A673 (cell line): ENCODE measurements around the gene ZHX3. TPM values are rescaled to one million over a fixed set of nuclear protein-coding genes. Genes with fewer than 3 reads are reported as not detected.

Experiments
- Bru-seq: library from RNA; stranded (reverse); fragments of 400-500 nt; gene quantifications from one replicate; lab custom pipeline; 2021; lab: Mats Ljungman, UMichigan
- BruChase-seq, 2 experiments: library from RNA; stranded (reverse); fragments of 400-500 nt; gene quantifications; one replicate each; lab custom pipeline; 2021; lab: Mats Ljungman, UMichigan
- BruUV-seq: library from RNA; stranded (reverse); fragments of 400-500 nt; replicated peaks from 2 replicates; lab custom pipeline; 2021; lab: Mats Ljungman, UMichigan
- CTCF ChIA-PET: fragments of 300-600 bp; sonication (Branson Sonifier 250); formaldehyde crosslinking; loops from one replicate; lab custom pipeline; 2022; ENCODE audit warnings: antibody characterized with exemption; lab: Charles Lee
- POLR2A ChIA-PET: fragments of 300-600 bp; sonication (Branson Sonifier 250); formaldehyde crosslinking; loops from one replicate; lab custom pipeline; 2022; ENCODE audit warnings: antibody characterized with exemption; ENCODE audit not compliant: low non-redundant PET; lab: Charles Lee
- DNase-seq: peaks from one replicate; pipeline ENCODE4 v3.0.0-alpha.2; 2015; ENCODE audit warnings: low spot score
- H3K27ac ChIP-seq: fragments of 200-600 bp; sonication (generic); 2 replicates; pipeline ENCODE4 v1.5.1; 2016; ENCODE audit warnings: mixed run types, low read depth, mild to moderate bottlenecking, mixed read lengths, antibody characterized with exemption, low read length; ENCODE audit not compliant: poor library complexity, severe bottlenecking
- H3K27me3 ChIP-seq: fragments of 200-600 bp; sonication (generic); replicated peaks from 2 replicates; pipeline ENCODE4 v1.6.1; 2017; ENCODE audit warnings: mixed run types, low read depth, mild to moderate bottlenecking, mixed read lengths, antibody characterized with exemption, low read length; ENCODE audit not compliant: insufficient read depth, poor library complexity
- H3K36me3 ChIP-seq: fragments of 200-600 bp; sonication (generic); 2 replicates; pipeline ENCODE4 v1.6.1; 2016; ENCODE audit warnings: mixed run types, mild to moderate bottlenecking, mixed read lengths, antibody characterized with exemption, low read length; ENCODE audit not compliant: insufficient read depth, poor library complexity, severe bottlenecking
- H3K4me1 ChIP-seq: fragments of 200-600 bp; sonication (generic); 2 replicates; pipeline ENCODE4 v1.6.1; 2017; ENCODE audit warnings: mixed run types, mild to moderate bottlenecking, mixed read lengths, antibody characterized with exemption, low read length; ENCODE audit not compliant: insufficient read depth, poor library complexity, severe bottlenecking
- H3K4me3 ChIP-seq: fragments of 200-600 bp; sonication (generic); 2 replicates; pipeline ENCODE4 v1.5.1; 2016; ENCODE audit warnings: low read depth, mixed run types, mild to moderate bottlenecking, mixed read lengths, low read length; ENCODE audit not compliant: poor library complexity, severe bottlenecking
- H3K9me3 ChIP-seq: fragments of 200-600 bp; sonication (generic); 2 replicates; pipeline ENCODE4 v1.6.1; 2016; ENCODE audit warnings: mixed run types, low read depth, mild to moderate bottlenecking, mixed read lengths, antibody characterized with exemption, low read length; ENCODE audit not compliant: poor library complexity, severe bottlenecking
- EZH2 ChIP-seq: fragments of 200-600 bp; sonication (generic); IDR thresholded peaks from 2 replicates; pipeline ENCODE4 v1.6.1; 2017; ENCODE audit warnings: borderline replicate concordance, low read depth, mild to moderate bottlenecking, mixed read lengths, antibody characterized with exemption, low read length; ENCODE audit not compliant: poor library complexity, severe bottlenecking
- intact Hi-C: fragments of 100-400 bp; cut with micrococcal nuclease; formaldehyde crosslinking; loops from one replicate; pipeline ENCODE4 v1.10.0; 2022; ENCODE audit not compliant: unreplicated experiment
- long read RNA-seq: library from polyadenylated mRNA; stranded (forward); transcript quantifications from one replicate; pipeline ENCODE4 v2.0.0, GENCODE V29; 2022
- total RNA-seq: library from RNA; stranded (reverse); gene quantifications from 2 replicates; pipeline ENCODE4 v1.2.3, GENCODE V29; 2021
- TF ChIP-seq, protein P1 (sequence below): fragments of 300-800, 200-600 bp; sonication (generic); conservative IDR thresholded peaks from 2 replicates; pipeline ENCODE4 v1.5.1; 2017; ENCODE audit warnings: low read depth, mild to moderate bottlenecking, antibody characterized with exemption, low read length, moderate library complexity, mixed read lengths

The ZHX3 gene, protein sequence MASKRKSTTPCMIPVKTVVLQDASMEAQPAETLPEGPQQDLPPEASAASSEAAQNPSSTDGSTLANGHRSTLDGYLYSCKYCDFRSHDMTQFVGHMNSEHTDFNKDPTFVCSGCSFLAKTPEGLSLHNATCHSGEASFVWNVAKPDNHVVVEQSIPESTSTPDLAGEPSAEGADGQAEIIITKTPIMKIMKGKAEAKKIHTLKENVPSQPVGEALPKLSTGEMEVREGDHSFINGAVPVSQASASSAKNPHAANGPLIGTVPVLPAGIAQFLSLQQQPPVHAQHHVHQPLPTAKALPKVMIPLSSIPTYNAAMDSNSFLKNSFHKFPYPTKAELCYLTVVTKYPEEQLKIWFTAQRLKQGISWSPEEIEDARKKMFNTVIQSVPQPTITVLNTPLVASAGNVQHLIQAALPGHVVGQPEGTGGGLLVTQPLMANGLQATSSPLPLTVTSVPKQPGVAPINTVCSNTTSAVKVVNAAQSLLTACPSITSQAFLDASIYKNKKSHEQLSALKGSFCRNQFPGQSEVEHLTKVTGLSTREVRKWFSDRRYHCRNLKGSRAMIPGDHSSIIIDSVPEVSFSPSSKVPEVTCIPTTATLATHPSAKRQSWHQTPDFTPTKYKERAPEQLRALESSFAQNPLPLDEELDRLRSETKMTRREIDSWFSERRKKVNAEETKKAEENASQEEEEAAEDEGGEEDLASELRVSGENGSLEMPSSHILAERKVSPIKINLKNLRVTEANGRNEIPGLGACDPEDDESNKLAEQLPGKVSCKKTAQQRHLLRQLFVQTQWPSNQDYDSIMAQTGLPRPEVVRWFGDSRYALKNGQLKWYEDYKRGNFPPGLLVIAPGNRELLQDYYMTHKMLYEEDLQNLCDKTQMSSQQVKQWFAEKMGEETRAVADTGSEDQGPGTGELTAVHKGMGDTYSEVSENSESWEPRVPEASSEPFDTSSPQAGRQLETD
- 13.2 and 14.0 TPM in 2 replicates for total RNA-seq
- percentile 60 among the genes with signal in this experiment for Bru-seq, nascent RNA
- BruChase-seq, experiment 1, labeled RNA remaining after a 2-hour chase, result percentile 58 among the genes with signal in this experiment
- percentile 59 among the genes with signal in this experiment for BruChase-seq, experiment 2, labeled RNA remaining after a 6-hour chase
- long read RNA-seq, full-length matches to known transcripts, result 1 of 15 reads
- long read RNA-seq, partial matches to known transcripts, result 4 of 15 reads
- long read RNA-seq, other reads (novel, unspliced or antisense), result 10 of 15 reads

DNA sequence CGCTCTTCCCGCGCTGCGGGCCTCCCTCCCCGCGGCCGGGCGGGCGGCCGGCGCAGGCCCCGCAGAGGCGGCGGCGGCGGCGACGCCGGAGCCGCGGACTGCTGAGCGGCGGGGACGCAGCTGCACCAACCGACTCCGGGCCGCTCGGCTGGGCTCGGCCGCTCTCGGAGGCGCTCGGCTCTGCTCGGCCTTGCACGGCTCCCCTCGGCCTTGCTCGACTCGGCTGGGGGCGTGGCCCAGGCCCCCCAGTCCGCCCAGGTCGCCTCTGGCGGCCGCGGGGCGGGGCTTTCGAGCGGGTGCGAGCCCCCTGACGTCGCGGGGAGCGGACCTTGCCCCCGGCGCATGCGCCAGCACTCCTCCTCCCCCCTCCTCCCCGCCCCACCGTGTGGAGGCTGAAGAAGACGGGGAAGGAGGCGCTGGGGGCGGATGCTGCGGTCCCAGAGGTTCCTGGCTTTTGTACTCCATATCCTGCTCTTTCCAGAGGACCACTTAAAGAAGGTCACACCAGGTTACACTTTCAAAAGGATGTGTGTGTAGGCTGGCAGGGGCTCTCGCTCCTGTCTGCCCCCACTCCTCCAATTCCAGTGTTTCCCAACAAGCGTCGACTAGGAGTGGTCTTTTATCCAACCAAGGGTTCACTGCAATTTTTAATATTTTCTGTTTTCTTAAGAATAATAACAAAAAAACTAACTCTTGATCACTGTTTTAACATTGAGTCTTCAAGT is at the start of gene ZHX3:
TSS of gene ZHX3 (minus strand) at position 186 of the 725 bp plus-strand sequence. CDS start 112,815 bp downstream, outside the sequence.
- ChIA-PET CTCF (no interaction called here), POLR2A (interaction anchor here (0.5 kb wide), 1 partner anchor 41 kb away, joined by 6 read pairs; no protein-coding TSS in a partner anchor)
- Histone ChIP-seq H3K4me3 (peak within 1 kb of the TSS; percentile 87), H3K27me3 (no peaks in the 10 kb centered on the region), H3K4me1 (peaks cover 10% of the 10 kb centered on the region), H3K9me3 (no peaks in the 10 kb centered on the region), H3K27ac (peak within 1 kb of the TSS; percentile 55), H3K36me3 (no peaks in the 10 kb centered on the region)
- DNase-seq, result peak; percentile 98
- BruUV-seq, result TSS peak; percentile 64
- TF ChIP-seq, protein P1, sequence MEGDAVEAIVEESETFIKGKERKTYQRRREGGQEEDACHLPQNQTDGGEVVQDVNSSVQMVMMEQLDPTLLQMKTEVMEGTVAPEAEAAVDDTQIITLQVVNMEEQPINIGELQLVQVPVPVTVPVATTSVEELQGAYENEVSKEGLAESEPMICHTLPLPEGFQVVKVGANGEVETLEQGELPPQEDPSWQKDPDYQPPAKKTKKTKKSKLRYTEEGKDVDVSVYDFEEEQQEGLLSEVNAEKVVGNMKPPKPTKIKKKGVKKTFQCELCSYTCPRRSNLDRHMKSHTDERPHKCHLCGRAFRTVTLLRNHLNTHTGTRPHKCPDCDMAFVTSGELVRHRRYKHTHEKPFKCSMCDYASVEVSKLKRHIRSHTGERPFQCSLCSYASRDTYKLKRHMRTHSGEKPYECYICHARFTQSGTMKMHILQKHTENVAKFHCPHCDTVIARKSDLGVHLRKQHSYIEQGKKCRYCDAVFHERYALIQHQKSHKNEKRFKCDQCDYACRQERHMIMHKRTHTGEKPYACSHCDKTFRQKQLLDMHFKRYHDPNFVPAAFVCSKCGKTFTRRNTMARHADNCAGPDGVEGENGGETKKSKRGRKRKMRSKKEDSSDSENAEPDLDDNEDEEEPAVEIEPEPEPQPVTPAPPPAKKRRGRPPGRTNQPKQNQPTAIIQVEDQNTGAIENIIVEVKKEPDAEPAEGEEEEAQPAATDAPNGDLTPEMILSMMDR, result no peak
- no peak for TF ChIP-seq EZH2
- intact Hi-C loops, result no loop called here

DNA sequence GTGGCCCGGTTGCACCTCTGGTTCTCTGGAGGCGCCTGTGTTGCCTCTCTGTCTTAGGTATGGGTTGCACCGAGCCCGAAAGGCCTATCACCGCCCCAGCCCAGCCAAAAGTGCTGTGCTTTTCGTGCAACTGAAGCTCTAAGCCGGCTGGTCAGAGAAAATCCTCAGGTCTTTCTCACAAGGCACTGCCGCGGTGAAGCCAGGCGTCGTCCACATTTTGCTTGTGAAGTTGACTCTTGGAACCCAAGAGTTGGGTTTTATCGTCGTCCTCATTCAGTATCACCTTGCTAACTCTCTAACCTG is 49.8 kb upstream of the ZHX3 start:
- H3K4me1 ChIP-seq, result no peaks in the 10 kb centered on the region
- intact Hi-C loops, result no loop called here
- no TSS peak for BruUV-seq
- no peak overlapping the region for H3K27ac ChIP-seq
- H3K4me3 ChIP-seq, result no peak overlapping the region
- no peaks in the 10 kb centered on the region for H3K36me3 ChIP-seq
- H3K27me3 ChIP-seq, result peaks cover 23% of the 10 kb centered on the region
- ChIA-PET POLR2A (no interaction called here), CTCF (no interaction called here)
- DNase-seq, result no peak
- TF ChIP-seq EZH2, result no peak
- TF ChIP-seq, protein P1, result no peak
- H3K9me3 ChIP-seq, result no peaks in the 10 kb centered on the region
